Femur (tissue), 1 donor: ENCODE results near the gene CDH20.
"Not testable (repeated sequence)": the region's sequence is repeated elsewhere in the genome, so short reads cannot be mapped to it uniquely, and the experiment has no call there.

Experiments used
- DNase-seq: peaks from one replicate; pipeline ENCODE4 v3.0.0-alpha.2; 2017

CDH20 gene

DNA sequence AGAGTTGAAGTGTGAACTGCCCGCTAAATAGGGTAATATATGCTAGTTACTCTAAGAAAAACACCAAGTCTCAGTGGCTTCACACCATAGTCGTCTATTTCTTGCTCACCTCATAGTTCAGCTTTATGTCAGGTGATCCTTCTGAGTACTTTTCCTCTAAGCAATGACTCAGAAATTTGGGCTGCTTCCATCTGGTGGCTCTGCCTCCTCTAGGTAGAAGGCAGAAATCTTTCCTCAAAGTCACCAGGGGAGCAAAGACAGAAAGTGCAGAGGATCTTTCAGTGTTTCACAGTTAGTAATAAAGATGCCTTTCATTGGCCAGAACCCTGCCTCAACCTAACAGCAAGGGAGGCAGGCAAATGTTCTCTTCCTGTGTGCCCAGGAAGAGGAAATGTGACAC is 17.3 kb downstream of the CDH20 start:
- DNase-seq, result no peak

GRCh38 chr18:61352059-61352458 is 18.8 kb downstream of the CDH20 start:
- DNase-seq, result no peak

GRCh38 chr18:61352611-61353010 is 19.4 kb downstream of the CDH20 start:
- no peak for DNase-seq

- DNase-seq, result no peak
Observed at GRCh38 chr18:61360404-61361383, 27.5 kb downstream of the CDH20 start.

GRCh38 chr18:61362511-61362910 is 29.3 kb downstream of the CDH20 start:
- DNase-seq, result no peak

DNA sequence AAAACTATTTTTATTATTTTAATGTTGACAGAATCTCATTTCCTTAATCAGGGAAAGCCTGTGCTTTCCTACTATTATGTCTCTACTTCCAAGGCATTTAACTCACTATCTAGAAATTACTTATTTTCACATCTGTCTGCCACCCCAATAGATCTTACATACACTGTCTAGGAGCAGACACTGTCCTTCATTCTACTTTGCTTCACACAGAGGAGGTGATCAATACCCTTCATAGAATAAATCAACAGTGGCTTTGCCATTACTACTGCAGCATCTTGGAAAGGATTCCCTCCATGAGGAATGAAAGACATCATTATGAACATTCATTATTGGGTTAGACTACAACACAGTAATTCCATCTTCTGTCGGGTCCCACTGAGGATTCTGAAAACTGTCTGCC is 31.7 kb downstream of the CDH20 start:
- no peak for DNase-seq

- no peak for DNase-seq
Observed at GRCh38 chr18:61368001-61368400, 34.8 kb downstream of the CDH20 start.

DNA sequence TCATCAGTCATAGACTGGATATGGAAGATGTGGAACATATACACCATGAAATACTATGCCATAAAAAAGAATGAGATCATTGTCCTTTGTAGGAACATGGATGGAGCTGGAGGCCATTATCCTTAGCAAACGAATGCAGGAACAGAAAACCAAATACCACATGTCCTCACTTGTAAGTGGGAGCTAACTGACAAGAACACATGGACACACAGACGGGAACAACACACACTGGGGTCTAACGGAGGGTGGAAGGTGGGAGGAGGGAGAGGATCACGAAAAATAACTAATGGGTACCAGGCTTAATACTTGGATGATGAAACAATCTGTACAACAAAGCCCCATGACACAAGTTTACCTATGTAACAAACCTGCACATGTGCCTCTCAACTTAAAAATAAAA is 36.4 kb downstream of the CDH20 start:
- DNase-seq, result not testable (repeated sequence)

GRCh38 chr18:61371111-61371510 is 37.9 kb downstream of the CDH20 start:
- DNase-seq, result no peak

- no peak for DNase-seq
Observed at GRCh38 chr18:61379827-61380226, 46.6 kb downstream of the CDH20 start.

DNA sequence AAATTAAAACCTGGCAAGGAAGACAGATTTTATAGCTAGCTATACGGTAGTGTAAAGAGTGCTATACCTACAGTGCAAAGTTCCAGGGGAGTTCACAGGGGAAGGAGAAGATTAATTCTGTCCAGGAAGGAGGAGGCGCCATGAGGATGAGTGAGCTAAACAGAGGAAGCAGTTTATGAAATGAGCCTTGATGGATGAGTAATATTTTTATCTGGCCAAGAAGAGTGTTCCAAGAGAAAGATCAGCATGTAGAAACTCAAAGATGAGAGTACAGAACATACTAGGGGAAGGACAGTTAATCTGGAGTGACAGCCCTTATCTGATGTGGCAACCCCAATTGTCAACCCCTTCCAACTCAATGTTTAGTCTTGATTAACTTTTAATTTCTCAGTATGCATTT is 54.8 kb downstream of the CDH20 start:
- no peak for DNase-seq

DNA sequence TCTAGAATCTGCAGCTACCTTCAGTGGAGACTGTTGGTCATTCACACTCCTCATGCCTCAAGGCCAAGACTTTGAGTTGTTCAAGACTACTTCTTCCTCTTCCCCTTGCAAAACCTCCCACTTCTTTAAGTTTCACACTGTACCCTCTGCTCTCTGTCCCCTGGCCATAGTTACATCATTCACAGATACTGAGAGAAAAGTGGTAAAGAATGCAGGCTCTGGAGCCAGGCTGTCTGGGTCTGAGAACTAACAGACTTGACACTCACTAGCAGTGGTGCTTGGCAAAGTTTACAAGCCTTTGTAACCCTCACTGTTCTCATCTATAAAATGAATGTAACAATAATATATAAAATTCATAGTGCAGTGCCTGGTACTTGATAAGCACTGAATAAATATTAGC is 61.8 kb downstream of the CDH20 start:
- DNase-seq, result no peak

GRCh38 chr18:61397222-61397621 is 64.0 kb downstream of the CDH20 start:
- no peak for DNase-seq

- no peak for DNase-seq
Observed at GRCh38 chr18:61398961-61399705, 65.9 kb downstream of the CDH20 start.

- DNase-seq, result no peak
Observed at GRCh38 chr18:61400016-61400635, 66.9 kb downstream of the CDH20 start.

- no peak for DNase-seq
Observed at GRCh38 chr18:61400716-61401115, 67.5 kb downstream of the CDH20 start.

DNA sequence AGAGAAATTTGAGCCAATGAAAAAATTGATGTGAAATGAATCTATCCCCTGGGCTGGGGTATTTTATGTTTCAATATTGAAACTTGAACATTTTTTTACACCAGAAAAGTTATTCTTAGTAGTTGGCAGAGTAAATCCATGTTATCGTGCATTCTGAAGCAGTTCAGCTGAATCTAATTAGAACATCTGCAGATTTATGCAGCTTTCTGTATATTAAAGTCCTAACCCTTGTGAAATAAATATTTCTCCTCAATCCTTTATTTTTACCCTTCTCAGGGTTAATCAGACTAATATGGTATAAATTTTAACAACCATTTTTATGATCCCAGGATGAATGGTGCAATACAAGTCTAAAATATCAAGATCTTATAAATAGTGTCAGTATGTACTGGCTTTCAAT is 69.5 kb downstream of the CDH20 start:
- DNase-seq, result no peak

DNA sequence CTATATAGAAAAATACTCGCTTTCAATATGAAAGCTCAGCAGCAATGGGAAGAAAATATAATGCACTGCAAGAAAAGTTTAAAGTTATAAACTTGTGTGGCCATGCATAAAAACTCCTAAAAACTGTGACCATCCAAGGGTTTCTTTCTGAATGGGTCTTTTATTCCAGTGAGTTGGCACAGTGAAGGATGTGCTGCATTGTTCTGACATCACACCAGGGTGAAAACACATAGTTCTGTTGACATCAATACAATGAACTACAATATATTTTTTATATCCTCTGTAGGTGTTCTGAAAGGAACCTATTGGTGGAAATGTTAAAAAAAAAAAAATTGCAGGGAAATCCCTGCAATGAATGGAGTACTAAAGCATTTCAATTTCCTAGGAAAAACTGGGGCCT is 80.2 kb downstream of the CDH20 start:
- no peak for DNase-seq

DNA sequence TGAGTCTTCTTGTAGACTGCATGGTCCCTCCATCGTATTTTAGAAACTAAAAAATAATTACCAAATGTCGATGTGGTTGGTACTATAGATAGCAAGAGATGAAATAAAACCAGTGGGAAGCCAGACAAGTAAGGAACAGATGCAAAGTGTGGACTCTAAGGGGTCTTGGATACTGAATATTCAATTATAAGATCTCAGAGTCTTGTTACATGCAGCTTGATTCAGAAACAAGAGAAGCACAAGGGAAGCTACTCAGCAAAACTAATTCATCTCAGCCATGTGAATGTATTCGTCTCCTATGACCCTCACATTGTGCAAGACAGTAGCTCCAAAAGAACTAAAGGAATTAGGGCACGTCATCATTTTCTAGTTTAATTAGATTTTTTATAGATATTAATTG is 80.9 kb downstream of the CDH20 start:
- no peak for DNase-seq

- DNase-seq, result no peak
Observed at GRCh38 chr18:61419763-61420162, 86.5 kb downstream of the CDH20 start.

- DNase-seq, result no peak
Observed at GRCh38 chr18:61420218-61420885, 87.1 kb downstream of the CDH20 start.

DNA sequence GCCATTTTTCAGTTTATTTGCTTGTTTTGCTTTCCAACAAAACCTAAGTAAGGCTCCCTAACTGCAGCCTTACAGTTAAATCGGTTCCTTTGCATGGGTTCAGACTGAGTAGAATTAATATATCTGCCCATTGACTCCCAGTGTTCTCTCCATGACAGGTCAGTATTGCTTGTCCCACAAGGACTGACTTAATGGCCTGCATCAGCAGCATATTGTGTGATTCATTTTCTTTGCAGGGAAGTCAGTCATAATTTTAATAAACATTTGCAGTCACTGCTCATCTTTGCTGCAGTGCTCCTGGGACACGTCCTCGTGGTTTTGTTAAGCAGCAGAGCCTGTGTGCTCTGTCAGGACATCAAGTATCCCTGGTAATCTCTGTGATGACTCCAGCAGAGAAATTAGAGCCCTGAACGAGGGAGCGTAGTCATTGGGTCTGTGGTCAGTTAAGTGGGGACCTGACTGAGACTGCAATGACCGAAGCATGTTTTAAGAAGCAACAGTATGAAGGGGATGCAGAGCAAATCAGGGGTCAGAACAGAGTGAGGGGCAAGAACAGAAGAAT is 93.3 kb downstream of the CDH20 start:
- no peak for DNase-seq

DNA sequence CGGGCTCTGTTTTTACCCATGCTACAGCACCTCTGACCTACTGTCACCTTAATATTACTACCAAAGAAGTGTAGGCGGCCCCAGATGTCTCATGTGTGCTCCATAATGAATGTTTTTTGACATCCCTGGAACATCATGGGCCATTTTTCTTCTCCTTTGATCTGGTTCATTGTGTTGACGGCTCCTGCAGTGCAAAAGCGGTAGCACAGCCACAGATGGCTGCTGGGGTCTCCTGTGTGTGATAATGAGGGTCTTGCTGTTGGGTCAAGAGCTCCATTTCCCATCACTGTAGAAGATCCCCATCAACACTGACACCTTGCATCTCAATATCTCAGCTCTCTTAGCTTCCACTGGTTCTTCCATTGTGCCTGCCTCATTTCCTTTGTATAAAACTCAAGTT is 95.0 kb downstream of the CDH20 start:
- DNase-seq, result no peak
